Spleen (tissue), 11 donors: ENCODE data around the gene NME4. TPM values are rescaled to one million over a fixed set of nuclear protein-coding genes. Genes with fewer than 3 reads are reported as not detected.

Source experiments
- DNase-seq: peaks from one replicate; pipeline ENCODE4 v3.0.0-alpha.2; 2020
- H3K27ac ChIP-seq, 8 donors: fragments of 200-600 bp; sonication (generic) in 7 of 8; 1 replicate in 4 of 8; 2 replicates in 4 of 8; pipeline versions ENCODE4 v1.5.0 to v1.8.0; 2016 to 2021; ENCODE audit warnings: inconsistent platforms in 4 of 8, mild to moderate bottlenecking in 4 of 8, moderate library complexity in 1 of 8
- H3K27me3 ChIP-seq, 7 donors: fragments of 200-600 bp; sonication (generic) in 6 of 7; replicated peaks in 1 of 7; 1 replicate in 4 of 7; 2 replicates in 3 of 7; pipeline versions ENCODE4 v1.5.0 to v1.8.0; 2016 to 2021; ENCODE audit warnings: inconsistent platforms in 3 of 7, mild to moderate bottlenecking in 1 of 7
- H3K36me3 ChIP-seq, 6 donors: fragments of 200-600 bp; sonication (generic) in 5 of 6; 1 replicate in 4 of 6; 2 replicates in 2 of 6; pipeline versions ENCODE4 v1.5.0 to v1.8.0; 2016 to 2021; ENCODE audit warnings: inconsistent platforms in 2 of 6
- H3K4me1 ChIP-seq, 6 donors: fragments of 200-600 bp; sonication (generic) in 5 of 6; 1 replicate in 3 of 6; 2 replicates in 3 of 6; pipeline versions ENCODE4 v1.5.0 to v1.8.0; 2016 to 2021; ENCODE audit warnings: inconsistent platforms in 3 of 6
- H3K4me3 ChIP-seq, 8 donors: fragments of 200-600 bp; sonication (generic) in 7 of 8; 1 replicate in 4 of 8; 2 replicates in 4 of 8; pipeline versions ENCODE4 v1.5.0 to v1.8.0; 2016 to 2021; ENCODE audit warnings: inconsistent platforms in 4 of 8, mild to moderate bottlenecking in 4 of 8, moderate library complexity in 2 of 8
- H3K9me3 ChIP-seq, 8 donors: fragments of 200-600 bp; sonication (generic) in 7 of 8; 1 replicate in 4 of 8; 2 replicates in 4 of 8; pipeline versions ENCODE4 v1.5.0 to v1.8.0; 2016 to 2021; ENCODE audit warnings: inconsistent platforms in 4 of 8
- CTCF ChIP-seq, 11 experiments: fragments of 200-600 bp in 7 of 11; fragments of 450-650 bp in 4 of 11; sonication (generic) in 4 of 11; IDR thresholded peaks in 8 of 11; conservative IDR thresholded peaks in 3 of 11; 1 replicate in 7 of 11; 2 replicates in 4 of 11; pipeline versions ENCODE4 v1.4.0 to v1.8.0; 2016 to 2021; ENCODE audit warnings: antibody characterized with exemption in 11 of 11, inconsistent platforms in 4 of 11, mild to moderate bottlenecking in 1 of 11
- POLR2A ChIP-seq, 3 donors: fragments of 450-650 bp; IDR thresholded peaks; one replicate each; pipeline ENCODE4 v1.5.1; 2017; ENCODE audit warnings: antibody characterized with exemption in 3 of 3, mild to moderate bottlenecking in 1 of 3
- POLR2AphosphoS5 ChIP-seq, 3 donors: sonication (generic); formaldehyde crosslinking; IDR thresholded peaks; one replicate each; pipeline ENCODE4 v1.5.1; 2017; ENCODE audit warnings: antibody characterized with exemption in 3 of 3
- WGBS, 5 donors: extraction: QIAGEN DNeasy Blood & Tissue Kit in 3 of 5; methylation state at CpG; one replicate each; pipeline versions ENCODE4 v1.1.5 to v1.1.7; 2013 to 2018; 5-methylcytosine and 5-hydroxymethylcytosine counted together
- intact Hi-C: fragments of 100-400 bp; cut with DNase I; formaldehyde crosslinking; loops from one replicate; pipeline ENCODE4 v1.15.0; 2023; ENCODE audit warnings: low total_unique reads
- polyA plus RNA-seq, 3 donors: library from polyadenylated mRNA; stranded (reverse); fragments of 200-250 nt; gene quantifications; one replicate each; pipeline ENCODE4 v1.2.1, GENCODE V29; 2013
- small RNA-seq, 4 donors: library from RNA; depleted of rRNA; stranded (forward); fragments of <200 nt; gene quantifications; one replicate each; pipeline ENCODE3, GENCODE V24; 2016
- total RNA-seq, 7 donors: library from RNA; depleted of rRNA in 3 of 7; stranded (reverse); fragments of >200 nt in 3 of 7; fragmentation: NEBNext Ultra II Directional in 4 of 7; extraction: Animal tissue kit (Norgen Biotek cat#: 25700) in 4 of 7; gene quantifications; one replicate each; pipeline versions ENCODE4 v1.1.0 to v1.2.1, GENCODE V29; 2016 to 2021
- donor health status: healthy with polysubstance abuse.
- donor health status: DM: no; HTN: no; CAD: no; lungs with moderate emphysema.
- donor health status: DM: no; HTN: no; CAD: no.
- donor health status: Bipolar disorder and iron deficiency.
- donor health status: healthy.
- donor health status: DM: no; HTN: no; CAD: no.
- donor health status: DM: yes; HTN: yes; CAD: no.

NME4 gene
- total and polyA plus RNA-seq, 10 donors = 27.3 to 75.8 (median 55.8) TPM

- intact Hi-C loops = no loop called here
- Histone ChIP-seq H3K27ac (no peak overlapping the region), H3K36me3 (peaks cover 0 to 8% (median 0%) of the 10 kb centered on the region in 6 donors), H3K4me1 (peaks cover 0 to 7% (median 0%) of the 10 kb centered on the region in 6 donors), H3K27me3 (no peaks in the 10 kb centered on the region), H3K9me3 (no peaks in the 10 kb centered on the region), H3K4me3 (no peak overlapping the region)
- no peak for DNase-seq
- TF ChIP-seq POLR2AphosphoS5 (IDR thresholded peaks at IDR 0.05) = no peak
- no peak for TF ChIP-seq POLR2A (IDR thresholded peaks at IDR 0.05)
- no peak for TF ChIP-seq CTCF (IDR thresholded peaks at IDR 0.05 in 8 of 11, conservative IDR thresholded peaks at IDR 0.05 in 3 of 11)
- 90 to 93% (median 92%) methylated on average over 10 of the region's 10 CpGs for WGBS, 5 donors
Measured at GRCh38 chr16:444027-444426, 47.0 kb downstream of the NME4 start.

DNA sequence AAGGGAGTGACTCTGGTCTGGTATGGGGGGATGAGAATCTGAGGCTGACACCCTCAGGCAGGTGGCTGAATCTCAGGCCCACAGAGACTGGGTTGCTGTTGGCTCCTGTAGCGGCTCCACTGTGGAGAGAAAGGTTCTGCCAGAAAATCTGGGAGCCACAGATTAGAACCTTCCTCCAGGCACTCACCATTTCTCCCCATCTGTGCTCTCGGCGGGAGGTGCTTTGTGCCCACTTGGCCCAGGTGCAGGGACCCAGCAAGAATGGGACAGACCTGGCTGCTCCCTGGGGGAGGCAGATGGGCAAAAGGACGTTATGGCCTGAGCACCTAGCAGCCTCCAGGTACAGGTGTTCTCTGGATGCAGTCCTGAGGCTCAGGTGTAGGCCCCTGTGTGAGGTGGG lies 48.6 kb downstream of the NME4 start:
- intact Hi-C loops = no loop called here
- H3K4me1 ChIP-seq = peaks cover 0 to 13% (median 3%) of the 10 kb centered on the region in 6 donors
- H3K4me3 ChIP-seq = no peak overlapping the region
- no peak for TF ChIP-seq POLR2AphosphoS5 (IDR thresholded peaks at IDR 0.05)
- TF ChIP-seq POLR2A (IDR thresholded peaks at IDR 0.05) = no peak
- no peak for TF ChIP-seq CTCF (IDR thresholded peaks at IDR 0.05 in 8 of 11, conservative IDR thresholded peaks at IDR 0.05 in 3 of 11)
- H3K27ac ChIP-seq = no peak overlapping the region
- H3K9me3 ChIP-seq = no peaks in the 10 kb centered on the region
- DNase-seq = no peak
- no peaks in the 10 kb centered on the region for H3K27me3 ChIP-seq
- 79 to 89% (median 86%) methylated on average over 2 to 4 of the region's 4 CpGs for WGBS, 5 donors
- H3K36me3 ChIP-seq = peaks cover 0 to 7% (median 0%) of the 10 kb centered on the region in 6 donors

Small RNA genes within 50 kb of the gene (small RNA-seq; reads per million reads assigned to genes)
- gene RF00019 = 0 reads per million in 4 donors

Other genes with a start within 250 kb of the NME4 start
- 1 to 10 TPM in 1 of 7 donors, not detected in 6; 1.2 TPM for gene HBZ, start 244.6 kb upstream of the NME4 start, total RNA-seq
- under 1 TPM in 1 of 3 donors, not detected in 2; 0.16 TPM for gene HBZ, start 244.6 kb upstream of the NME4 start, polyA plus RNA-seq
- 10 to 100 TPM in 4 of 7 donors, 1 to 10 TPM in 2, not detected in 1; 1.4 to 96.6 (median 24.0) TPM for gene HBM, start 231.2 kb upstream of the NME4 start, total RNA-seq
- gene HBM, start 231.2 kb upstream of the NME4 start, polyA plus RNA-seq = 1 to 10 TPM in 1 of 3 donors, under 1 TPM in 2; 0.20 to 2.9 (median 0.28) TPM
- gene HBA2, start 224.3 kb upstream of the NME4 start, total RNA-seq = over 10,000 TPM in 3 of 7 donors, 1,000 to 10,000 TPM in 2, 100 to 1,000 TPM in 2; 283 to 16,395 (median 9,081) TPM
- gene HBA2, start 224.3 kb upstream of the NME4 start, polyA plus RNA-seq = 1,000 to 10,000 TPM in 1 of 3 donors, 100 to 1,000 TPM in 2; 256 to 5,765 (median 344) TPM
- gene HBA1, start 220.5 kb upstream of the NME4 start, total RNA-seq = over 10,000 TPM in 1 of 7 donors, 1,000 to 10,000 TPM in 4, 100 to 1,000 TPM in 2; 276 to 25,333 (median 6,594) TPM
- gene HBA1, start 220.5 kb upstream of the NME4 start, polyA plus RNA-seq = 1,000 to 10,000 TPM in 1 of 3 donors, 100 to 1,000 TPM in 1, 10 to 100 TPM in 1; 77.8 to 2,221 (median 120) TPM
- gene HBQ1, start 216.7 kb upstream of the NME4 start, total RNA-seq = 1 to 10 TPM in 4 of 7 donors, not detected in 3; 1.0 to 7.4 (median 6.6) TPM
- 10 to 100 TPM in 1 of 3 donors, under 1 TPM in 2; 0.41 to 11.3 (median 0.62) TPM for gene HBQ1, start 216.7 kb upstream of the NME4 start, polyA plus RNA-seq
- gene LUC7L, start 167.8 kb upstream of the NME4 start, total RNA-seq = 100 to 1,000 TPM in 5 of 7 donors, 10 to 100 TPM in 2; 76.7 to 158 (median 105) TPM
- gene LUC7L, start 167.8 kb upstream of the NME4 start, polyA plus RNA-seq = 100 to 1,000 TPM; 110 to 318 (median 282) TPM
- 10 to 100 TPM; 32.2 to 63.1 (median 42.5) TPM for gene FAM234A, start 162.4 kb upstream of the NME4 start, total RNA-seq
- 10 to 100 TPM; 13.0 to 25.9 (median 13.1) TPM for gene FAM234A, start 162.4 kb upstream of the NME4 start, polyA plus RNA-seq
- 1 to 10 TPM; 1.0 to 5.4 (median 2.6) TPM for gene RGS11, start 121.3 kb upstream of the NME4 start, total RNA-seq
- gene RGS11, start 121.3 kb upstream of the NME4 start, polyA plus RNA-seq = 1 to 10 TPM in 2 of 3 donors, under 1 TPM in 1; 0.79 to 5.2 (median 1.9) TPM
- gene ARHGDIG, start 116.6 kb upstream of the NME4 start, total RNA-seq = not detected
- gene ARHGDIG, start 116.6 kb upstream of the NME4 start, polyA plus RNA-seq = under 1 TPM; 0.23 to 0.99 (median 0.26) TPM
- 1 to 10 TPM in 1 of 7 donors, under 1 TPM in 2, not detected in 4; 0.28 to 1.1 (median 0.39) TPM for gene PDIA2, start 114.0 kb upstream of the NME4 start, total RNA-seq
- 1 to 10 TPM in 2 of 3 donors, under 1 TPM in 1; 0.67 to 2.4 (median 1.4) TPM for gene PDIA2, start 114.0 kb upstream of the NME4 start, polyA plus RNA-seq
- gene AXIN1, start 44.5 kb upstream of the NME4 start, total RNA-seq = 10 to 100 TPM; 22.6 to 27.3 (median 24.8) TPM
- 10 to 100 TPM; 12.9 to 22.7 (median 13.6) TPM for gene AXIN1, start 44.5 kb upstream of the NME4 start, polyA plus RNA-seq
- 10 to 100 TPM; 38.0 to 64.1 (median 48.0) TPM for gene MRPL28, start 26.7 kb upstream of the NME4 start, total RNA-seq
- gene MRPL28, start 26.7 kb upstream of the NME4 start, polyA plus RNA-seq = 100 to 1,000 TPM in 1 of 3 donors, 10 to 100 TPM in 2; 85.0 to 108 (median 85.7) TPM
- gene PGAP6, start 15.2 kb upstream of the NME4 start, total RNA-seq = 10 to 100 TPM; 35.7 to 63.2 (median 51.0) TPM
- gene PGAP6, start 15.2 kb upstream of the NME4 start, polyA plus RNA-seq = 10 to 100 TPM; 19.5 to 40.6 (median 32.2) TPM
- gene DECR2, start 4.7 kb downstream of the NME4 start, total RNA-seq = 10 to 100 TPM in 5 of 7 donors, 1 to 10 TPM in 2; 8.9 to 14.8 (median 11.7) TPM
- gene DECR2, start 4.7 kb downstream of the NME4 start, polyA plus RNA-seq = 10 to 100 TPM in 2 of 3 donors, 1 to 10 TPM in 1; 9.1 to 19.5 (median 14.1) TPM
- gene RAB11FIP3, start 28.4 kb downstream of the NME4 start, total RNA-seq = 10 to 100 TPM; 33.8 to 52.7 (median 40.6) TPM
- gene RAB11FIP3, start 28.4 kb downstream of the NME4 start, polyA plus RNA-seq = 10 to 100 TPM; 12.3 to 27.1 (median 14.3) TPM
- 10 to 100 TPM; 48.1 to 71.7 (median 63.9) TPM for gene CAPN15, start 130.5 kb downstream of the NME4 start, total RNA-seq
- 10 to 100 TPM; 25.8 to 65.0 (median 36.4) TPM for gene CAPN15, start 130.5 kb downstream of the NME4 start, polyA plus RNA-seq
- gene PRR35, start 163.2 kb downstream of the NME4 start, total RNA-seq = not detected
- not detected for gene PRR35, start 163.2 kb downstream of the NME4 start, polyA plus RNA-seq
- gene NHLRC4, start 169.8 kb downstream of the NME4 start, total RNA-seq = 1 to 10 TPM; 1.5 to 8.8 (median 4.5) TPM
- 1 to 10 TPM; 2.7 to 4.7 (median 3.6) TPM for gene NHLRC4, start 169.8 kb downstream of the NME4 start, polyA plus RNA-seq
- 10 to 100 TPM; 36.1 to 42.7 (median 39.2) TPM for gene PIGQ, start 172.8 kb downstream of the NME4 start, total RNA-seq
- gene PIGQ, start 172.8 kb downstream of the NME4 start, polyA plus RNA-seq = 10 to 100 TPM; 20.7 to 70.5 (median 42.2) TPM
- gene RAB40C, start 192.9 kb downstream of the NME4 start, total RNA-seq = 10 to 100 TPM; 12.9 to 21.6 (median 15.3) TPM
- 10 to 100 TPM in 2 of 3 donors, 1 to 10 TPM in 1; 8.1 to 20.9 (median 11.0) TPM for gene RAB40C, start 192.9 kb downstream of the NME4 start, polyA plus RNA-seq
- gene WFIKKN1, start 233.8 kb downstream of the NME4 start, total RNA-seq = 1 to 10 TPM in 3 of 7 donors, under 1 TPM in 4; 0.49 to 1.5 (median 0.95) TPM
- gene WFIKKN1, start 233.8 kb downstream of the NME4 start, polyA plus RNA-seq = 1 to 10 TPM in 1 of 3 donors, under 1 TPM in 2; 0.15 to 1.8 (median 0.30) TPM
- 10 to 100 TPM; 39.6 to 78.4 (median 46.0) TPM for gene METTL26, start 239.1 kb downstream of the NME4 start, total RNA-seq
- gene METTL26, start 239.1 kb downstream of the NME4 start, polyA plus RNA-seq = 100 to 1,000 TPM; 114 to 165 (median 133) TPM
- gene MCRIP2, start 244.6 kb downstream of the NME4 start, total RNA-seq = 10 to 100 TPM; 23.6 to 45.8 (median 36.1) TPM
- gene MCRIP2, start 244.6 kb downstream of the NME4 start, polyA plus RNA-seq = 100 to 1,000 TPM in 1 of 3 donors, 10 to 100 TPM in 2; 56.5 to 106 (median 80.8) TPM